NCI-H446 (cell line): ENCODE measurements around the gene IRF5.

ENCODE experiments used
- DNase-seq, 2 experiments: peaks; one replicate each; lab custom pipeline; 2025; lab: John Stamatoyannopoulos, UW

The IRF5 gene, protein sequence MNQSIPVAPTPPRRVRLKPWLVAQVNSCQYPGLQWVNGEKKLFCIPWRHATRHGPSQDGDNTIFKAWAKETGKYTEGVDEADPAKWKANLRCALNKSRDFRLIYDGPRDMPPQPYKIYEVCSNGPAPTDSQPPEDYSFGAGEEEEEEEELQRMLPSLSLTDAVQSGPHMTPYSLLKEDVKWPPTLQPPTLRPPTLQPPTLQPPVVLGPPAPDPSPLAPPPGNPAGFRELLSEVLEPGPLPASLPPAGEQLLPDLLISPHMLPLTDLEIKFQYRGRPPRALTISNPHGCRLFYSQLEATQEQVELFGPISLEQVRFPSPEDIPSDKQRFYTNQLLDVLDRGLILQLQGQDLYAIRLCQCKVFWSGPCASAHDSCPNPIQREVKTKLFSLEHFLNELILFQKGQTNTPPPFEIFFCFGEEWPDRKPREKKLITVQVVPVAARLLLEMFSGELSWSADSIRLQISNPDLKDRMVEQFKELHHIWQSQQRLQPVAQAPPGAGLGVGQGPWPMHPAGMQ

DNA sequence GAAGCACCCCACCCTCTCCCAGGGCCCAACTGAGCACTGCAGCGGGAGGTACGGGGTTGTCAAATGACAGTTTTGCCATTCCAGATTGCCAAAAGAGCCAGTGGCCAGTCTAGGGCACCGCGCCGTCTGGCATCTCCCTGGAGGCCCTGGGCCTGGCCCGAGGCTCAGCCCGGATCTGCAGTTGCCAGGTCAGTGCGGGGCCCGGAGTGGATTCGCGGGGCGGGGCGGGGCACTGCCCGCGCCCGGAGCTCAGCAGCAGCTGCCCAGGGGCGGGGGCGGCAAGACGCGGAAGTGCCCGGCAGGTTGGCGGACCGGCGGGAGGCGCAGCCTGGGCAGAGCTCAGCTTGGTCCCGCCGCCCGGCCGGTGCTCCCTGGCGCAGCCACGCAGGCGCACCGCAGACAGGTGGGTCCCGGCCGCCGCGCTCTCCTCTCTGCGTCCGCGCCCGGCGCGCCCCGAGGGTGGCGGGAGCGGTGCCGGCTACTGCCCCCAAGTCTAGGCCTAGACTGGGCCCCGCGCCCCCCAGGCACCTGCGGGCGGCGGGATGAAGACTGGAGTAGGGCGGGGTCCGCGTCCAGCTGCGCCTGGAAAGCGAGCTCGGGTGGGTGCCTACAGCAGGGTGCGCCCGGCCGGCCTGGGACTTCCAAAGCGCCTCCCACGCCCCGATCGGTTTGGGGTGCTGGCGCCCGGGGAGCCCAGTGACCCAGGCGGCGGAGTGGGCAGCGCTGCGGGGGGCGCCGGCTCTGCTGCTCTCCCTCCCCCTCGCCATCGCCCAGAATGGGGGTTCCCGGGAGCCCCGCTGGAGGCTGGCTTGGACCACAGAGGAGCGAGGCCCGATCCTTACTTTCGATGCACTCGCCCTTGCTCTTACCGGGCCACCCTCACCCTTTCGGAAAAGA, at the start of gene IRF5:
Gene IRF5 (plus strand): TSS at position 281 of the 897 bp plus-strand sequence. CDS start 4,155 bp downstream, outside the sequence.
- no peak for DNase-seq

DNA sequence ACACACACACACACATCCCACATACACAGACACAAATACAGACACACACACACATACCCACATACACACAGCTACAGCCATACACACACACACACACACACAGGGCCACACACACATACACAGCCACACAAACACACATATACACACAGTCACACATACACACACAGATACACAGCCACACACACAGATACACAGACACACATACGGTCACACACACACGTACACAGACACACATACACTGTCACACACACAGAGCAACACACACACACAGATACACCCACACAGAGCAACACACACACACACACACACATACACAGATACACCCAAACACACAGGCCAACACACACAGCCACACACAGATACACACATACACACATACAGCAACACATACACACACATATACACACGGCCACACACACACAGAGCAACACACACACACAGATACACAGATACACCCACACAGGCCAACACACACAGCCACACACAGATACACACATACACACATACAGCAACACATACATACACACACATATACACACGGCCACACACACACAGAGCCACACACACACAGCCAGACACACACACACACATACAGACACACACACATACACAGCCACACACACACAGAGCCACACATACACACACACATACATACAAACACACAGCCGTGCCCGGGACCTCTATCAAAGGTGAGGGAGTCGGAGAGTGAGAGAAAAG, 49.5 kb upstream of the IRF5 start:
- DNase-seq: no peak

DNA sequence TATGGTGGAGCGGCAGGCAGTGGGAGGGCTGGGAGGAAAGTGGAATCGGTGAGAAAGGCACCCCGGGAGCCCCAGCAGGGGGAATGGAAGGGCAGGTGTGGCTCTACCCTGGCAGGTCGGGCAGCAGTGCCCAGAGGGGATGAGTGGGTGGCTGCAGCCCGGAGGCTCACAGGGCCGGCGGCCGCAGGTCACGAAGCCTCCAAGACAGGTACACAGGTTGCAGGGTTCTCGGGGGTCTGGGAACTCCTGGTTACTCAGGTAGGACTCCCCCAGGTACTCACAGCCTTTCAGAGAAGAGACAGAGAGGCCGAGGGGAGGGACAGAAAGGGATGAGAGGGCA, 49.0 kb upstream of the IRF5 start:
- DNase-seq: no peak

DNA sequence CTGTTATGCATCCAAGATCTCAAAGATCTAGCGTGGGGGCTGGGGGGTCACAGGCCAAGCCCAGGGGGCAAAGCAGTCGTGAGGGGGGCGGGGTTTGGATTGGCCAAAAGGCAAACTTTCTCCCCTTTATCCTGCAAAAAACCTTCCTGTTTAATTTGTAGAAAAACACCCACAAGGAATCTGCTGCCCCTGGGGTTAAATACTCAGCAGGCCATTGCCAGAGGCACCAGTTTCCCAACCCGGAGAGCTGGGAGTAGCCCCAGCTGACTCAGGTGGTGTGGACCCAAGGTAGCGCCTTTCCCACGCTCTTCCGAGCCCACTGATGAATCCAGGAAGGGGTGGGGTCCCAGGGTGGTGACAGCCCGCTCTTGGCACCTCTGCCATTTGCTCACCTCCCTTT, 48.6 kb upstream of the IRF5 start:
- DNase-seq: no peak

DNA sequence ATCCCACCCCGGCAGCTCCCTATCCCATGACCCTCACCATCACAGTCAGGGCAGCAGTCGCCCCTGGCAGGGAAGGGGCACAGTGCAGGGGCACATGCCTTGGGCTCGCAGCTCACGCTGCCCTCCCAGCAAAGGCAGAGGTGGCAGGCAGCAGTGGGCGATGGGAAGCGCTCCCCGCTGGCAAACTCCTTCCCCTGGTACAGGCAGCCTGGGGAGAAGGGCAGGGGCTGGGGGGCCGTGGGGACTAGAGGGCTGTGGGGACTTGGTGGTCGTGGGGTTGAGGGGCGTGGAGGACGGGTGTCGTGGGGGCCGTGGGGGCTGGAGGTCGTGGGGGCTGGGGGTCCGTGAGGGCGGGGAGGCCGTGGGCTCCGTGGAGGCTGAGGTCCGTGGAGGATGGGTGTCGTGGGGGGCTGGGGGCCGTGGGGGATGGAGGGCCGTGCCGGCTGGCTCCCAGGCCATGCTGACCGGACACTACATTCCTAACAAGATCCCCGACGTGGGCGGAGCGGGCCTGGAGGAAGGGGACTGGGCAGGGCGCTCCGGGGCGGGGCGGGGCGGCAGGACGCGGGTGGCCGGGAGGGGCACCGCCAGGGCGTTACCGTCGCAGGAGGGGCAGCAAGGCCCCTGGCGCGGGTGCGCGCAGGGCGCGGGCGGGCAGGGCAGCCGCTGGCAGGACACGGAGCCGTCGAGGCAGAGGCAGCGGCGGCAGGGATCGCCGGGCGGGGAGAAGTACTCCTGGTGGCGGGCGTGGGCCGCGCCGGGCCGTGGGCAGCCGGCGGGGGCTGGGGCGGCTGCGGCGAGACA, 47.2 kb upstream of the IRF5 start:
- DNase-seq: no peak

DNA sequence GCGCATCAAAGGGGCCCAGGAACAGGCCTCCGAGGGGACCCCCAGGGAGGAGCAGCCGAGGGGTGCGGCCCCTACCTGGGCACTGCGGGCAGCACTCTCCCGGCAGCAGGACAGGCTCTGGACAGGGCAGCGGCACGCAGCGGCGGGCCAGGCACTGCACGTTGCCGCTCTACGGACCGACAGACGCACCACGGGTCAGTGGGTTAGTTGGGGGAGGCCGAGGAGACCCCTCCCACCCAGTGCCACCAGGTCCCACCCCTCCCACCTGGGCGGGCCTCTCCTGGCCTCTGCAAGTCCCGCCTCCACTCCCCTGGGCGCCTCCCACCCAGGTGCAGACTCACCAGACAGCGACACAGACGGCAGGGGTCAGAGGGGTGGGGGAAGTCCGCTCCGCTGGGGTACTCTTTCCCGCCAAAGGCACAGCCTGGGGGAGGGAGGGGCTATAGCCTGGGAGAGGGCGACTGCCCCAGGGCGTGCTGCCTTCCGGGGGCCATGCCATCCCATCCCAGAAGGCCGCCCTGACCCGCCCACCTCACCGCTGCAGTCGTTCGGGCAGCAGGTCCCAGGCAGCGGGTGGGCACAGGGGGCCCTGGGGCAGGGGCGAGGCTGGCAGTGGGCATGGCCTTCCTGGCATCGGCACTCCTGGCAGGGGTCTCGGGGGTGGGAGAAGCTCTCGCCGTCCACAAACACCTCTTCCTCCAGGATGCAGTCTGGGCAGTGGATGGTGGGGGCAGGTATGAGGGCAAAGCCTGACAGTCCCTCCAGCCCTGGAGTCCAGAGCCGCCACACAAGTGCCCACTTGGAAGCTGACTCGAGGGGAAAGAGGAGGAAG, 46.4 kb upstream of the IRF5 start:
- DNase-seq: no peak

DNA sequence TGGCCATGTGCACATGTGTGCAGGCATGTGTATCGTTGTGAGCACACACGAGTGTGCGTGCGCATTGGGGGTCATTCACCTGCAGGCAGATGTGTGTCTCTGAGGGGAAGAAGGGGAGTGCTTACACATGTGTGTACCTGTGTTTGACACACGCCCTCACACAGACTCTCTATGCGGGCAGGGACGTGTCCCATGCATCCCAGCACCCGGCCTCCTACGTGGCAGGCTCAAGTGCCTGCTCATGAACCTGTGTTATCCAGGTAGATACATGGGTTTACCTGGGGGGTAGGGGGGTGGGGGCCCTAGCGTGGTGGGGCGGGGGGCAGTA, 45.8 kb upstream of the IRF5 start:
- DNase-seq: no peak

DNA sequence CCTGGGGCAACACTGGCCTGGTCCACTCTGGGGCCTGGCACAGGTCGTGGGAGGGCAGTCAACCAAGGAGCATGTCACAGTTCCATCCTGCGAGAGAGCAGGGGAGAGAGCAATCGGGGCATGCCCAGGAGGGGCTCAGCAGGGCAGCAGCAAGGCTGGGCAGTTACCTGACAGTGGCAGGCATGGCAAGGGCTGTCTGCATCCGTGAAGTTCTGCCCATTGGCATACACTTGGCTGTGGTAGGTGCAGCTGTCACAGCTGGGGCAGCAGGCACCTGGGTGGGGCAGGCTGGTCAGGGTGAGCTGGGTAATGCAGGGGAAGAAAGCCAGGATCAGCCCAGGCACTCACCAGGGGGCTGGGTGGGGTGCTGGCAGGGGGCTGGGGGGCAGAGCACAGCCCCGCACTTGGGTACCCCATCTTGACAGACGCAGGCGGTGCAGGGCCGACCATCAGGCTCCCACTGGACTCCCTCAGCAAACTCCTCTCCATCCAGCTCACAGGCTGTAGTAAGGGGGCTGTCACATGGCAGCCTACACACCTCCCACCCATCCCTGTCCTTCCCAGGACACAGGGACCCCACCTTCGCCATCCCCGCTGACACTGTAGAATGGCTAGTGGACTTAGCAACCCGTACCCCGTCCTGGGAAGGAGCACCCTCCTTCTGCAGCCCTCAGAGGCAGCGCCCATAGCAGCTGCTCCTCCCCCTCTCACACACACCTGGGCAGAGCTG, 45.0 kb upstream of the IRF5 start:
- no peak for DNase-seq

DNA sequence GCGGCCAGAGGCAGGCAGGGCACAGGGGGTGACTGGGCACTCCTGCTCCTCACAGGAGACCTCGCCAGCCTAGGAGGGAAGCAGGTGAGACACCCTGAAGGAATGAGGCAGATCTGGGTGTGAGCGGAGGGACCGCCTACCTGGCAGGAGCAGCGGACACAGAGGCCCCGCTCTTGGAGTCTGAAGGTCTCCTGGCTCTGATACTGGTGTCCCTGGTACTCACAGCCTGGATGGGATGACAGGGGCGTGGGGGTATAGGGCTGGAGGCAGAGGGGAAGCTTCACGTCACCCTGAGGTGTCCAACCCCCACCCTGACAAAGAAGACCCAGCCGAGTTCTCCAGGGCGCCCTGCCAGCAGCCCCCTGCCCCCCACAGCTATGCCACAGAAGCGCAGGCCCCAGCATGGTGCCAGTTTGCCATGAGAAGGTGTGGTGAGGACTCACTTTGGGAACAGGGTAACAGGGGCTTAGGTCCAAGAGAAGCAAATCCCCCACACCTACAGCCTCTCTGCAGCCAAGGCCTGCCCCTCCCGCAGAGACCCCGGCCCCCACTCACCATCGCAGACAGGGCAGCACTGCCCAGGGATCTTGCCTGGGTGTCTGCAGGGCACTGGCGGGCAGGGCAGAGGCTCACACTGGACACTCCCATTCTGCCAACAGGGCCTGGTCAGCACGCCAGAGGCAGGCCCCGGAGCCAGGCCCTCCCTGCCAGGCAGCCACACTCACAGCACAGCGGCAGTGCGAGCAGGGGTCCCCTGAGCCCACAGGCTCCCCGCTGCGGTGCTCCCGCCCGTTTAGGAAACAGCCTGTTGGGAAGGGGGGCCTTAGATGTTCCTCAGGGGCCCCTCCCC, 44.3 kb upstream of the IRF5 start:
- no peak for DNase-seq

DNA sequence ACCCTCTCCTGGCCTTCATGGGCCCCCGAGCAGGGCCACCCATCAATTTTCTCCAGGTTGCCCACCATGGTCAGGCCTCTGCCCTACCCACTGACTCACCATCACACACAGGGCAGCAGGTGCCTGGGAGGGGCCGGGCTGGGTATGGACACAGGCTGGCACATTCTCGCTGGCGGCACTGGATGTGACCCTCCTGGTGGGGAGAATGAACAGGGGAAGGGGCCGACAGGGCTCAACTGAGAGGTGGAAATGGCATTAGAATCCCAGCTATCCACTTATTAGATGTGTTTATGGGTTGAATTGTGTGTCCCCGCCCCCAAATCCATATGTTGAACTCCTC, 43.7 kb upstream of the IRF5 start:
- no peak for DNase-seq

DNA sequence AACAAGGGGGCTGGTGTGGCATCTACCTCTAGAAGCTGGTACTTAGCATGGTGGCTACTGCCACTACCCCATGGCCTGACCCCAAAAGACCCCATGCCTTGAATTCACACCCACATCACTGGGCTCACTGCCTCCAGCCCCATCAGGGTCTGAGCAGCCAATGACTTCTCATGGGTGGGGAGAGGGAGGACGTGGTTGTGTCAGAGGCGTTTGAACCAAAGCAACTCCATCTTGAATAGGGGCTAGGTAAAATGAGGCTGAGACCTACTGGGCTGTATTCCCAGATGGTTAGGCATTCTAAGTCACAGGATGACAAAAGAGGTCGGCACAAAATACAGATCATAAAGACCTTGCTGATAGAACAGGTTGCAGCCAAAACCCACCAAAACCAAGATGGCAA, 42.4 kb upstream of the IRF5 start:
- no peak for DNase-seq

DNA sequence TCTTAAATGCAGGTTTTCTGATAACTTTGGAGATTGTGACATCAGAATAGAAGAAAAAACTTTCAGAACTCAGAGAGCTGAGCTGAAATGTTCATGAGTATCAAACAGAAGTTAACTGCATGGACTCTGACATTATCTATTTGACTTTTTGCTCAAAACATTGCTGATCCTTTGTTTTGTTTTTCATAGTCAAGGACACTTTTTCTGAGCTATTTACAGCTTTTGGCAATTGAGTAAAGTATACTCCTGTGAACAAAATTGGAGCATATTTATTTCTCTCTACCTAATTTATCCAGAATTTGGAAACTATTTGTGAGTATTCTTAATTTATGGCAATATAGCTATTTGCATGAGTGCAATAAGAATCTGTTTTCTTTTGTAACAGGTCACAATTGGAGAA, 38.3 kb upstream of the IRF5 start:
- no peak for DNase-seq

DNA sequence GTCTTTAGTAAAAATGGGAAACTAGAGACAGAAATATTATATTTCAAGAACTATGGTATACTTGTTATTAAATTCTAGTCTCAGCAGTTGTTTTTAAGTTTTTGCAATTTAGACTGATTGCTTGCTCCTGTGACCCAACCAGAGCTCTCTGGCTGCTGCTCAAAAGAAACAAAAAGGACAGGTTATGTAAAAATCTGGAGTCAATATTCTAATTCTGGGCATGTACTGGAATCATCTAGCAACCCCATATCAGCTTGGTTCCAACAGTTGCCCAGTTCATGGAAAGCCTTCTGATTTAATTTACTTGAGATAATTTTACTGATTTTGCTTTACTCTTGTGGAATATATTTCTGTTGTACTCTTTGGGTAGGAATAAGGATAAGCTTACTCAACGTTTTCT, 37.5 kb upstream of the IRF5 start:
- DNase-seq: no peak

DNA sequence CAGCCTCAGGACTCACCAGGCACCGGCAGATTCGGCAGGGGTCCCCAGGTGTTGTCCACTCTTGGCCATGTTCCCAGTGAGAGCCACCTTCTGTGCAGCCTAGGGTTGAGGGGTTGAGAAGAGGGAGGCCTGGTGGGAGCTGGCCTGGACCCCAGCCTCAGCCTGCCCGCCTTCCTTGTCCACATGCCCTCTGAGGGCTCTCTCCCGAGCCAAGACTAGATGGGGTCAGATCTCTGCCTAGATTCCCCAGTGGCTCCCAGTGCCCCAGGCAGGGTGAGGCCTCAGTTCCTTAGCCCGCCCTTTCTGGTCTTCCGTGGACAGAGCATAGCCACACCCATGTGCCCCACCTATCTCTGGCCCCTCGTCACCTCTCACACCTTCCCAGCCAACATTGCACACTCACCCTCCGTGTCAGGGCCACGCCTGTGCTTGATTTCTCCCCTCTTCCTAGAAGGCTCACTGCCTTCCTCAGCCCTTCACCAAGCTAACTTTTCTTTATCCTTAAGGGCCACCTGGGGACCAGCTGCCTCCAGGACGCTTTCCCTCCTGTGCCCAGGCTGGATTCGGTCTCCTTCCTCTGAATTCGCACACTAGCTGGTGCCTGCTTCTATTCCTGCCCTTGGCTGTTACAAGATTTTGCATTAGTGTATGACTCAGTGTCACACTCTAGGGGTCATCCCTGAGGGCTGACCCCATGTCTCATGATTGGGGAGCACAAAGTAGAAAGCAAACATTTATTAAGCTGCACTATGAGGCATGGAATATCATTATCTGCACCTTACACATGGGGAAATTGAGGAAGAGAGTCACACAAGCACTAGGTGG, 34.8 kb upstream of the IRF5 start:
- DNase-seq: no peak

DNA sequence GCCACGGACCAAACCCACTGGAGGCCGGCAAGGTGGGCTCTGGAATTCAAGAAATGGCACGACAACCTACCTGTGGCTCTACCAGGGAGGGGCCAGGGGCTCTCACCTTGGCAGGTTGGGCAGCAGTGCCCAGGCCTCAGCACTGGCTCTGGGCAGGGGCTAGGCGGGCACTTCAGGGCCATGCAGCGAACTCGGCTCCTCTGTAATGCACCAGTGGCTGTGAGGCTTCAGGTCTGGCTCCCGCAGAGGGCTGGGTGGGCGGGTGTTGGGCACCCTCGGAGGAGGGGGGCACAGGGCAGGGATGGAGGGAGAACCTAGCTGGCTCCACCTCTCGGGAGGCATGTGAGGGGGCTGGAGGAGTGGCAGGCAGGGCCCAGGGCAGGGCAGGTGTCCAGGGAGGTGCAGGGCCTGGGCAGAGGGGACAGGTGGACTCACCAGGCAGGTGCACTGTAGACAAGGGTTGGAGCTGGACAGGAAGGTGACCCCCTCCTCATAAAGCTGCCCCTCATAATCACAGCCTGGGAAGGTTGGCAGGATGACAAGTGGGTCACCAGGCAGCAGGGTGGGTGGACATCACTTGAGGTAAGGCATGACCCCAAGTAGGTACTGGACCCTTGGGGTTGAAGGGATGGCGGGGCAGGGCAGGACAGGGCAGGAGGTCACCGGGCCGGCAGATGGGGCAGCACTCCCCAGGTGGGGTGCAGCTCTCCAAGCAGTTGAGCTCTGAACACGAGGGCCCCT, 33.9 kb upstream of the IRF5 start:
- no peak for DNase-seq

DNA sequence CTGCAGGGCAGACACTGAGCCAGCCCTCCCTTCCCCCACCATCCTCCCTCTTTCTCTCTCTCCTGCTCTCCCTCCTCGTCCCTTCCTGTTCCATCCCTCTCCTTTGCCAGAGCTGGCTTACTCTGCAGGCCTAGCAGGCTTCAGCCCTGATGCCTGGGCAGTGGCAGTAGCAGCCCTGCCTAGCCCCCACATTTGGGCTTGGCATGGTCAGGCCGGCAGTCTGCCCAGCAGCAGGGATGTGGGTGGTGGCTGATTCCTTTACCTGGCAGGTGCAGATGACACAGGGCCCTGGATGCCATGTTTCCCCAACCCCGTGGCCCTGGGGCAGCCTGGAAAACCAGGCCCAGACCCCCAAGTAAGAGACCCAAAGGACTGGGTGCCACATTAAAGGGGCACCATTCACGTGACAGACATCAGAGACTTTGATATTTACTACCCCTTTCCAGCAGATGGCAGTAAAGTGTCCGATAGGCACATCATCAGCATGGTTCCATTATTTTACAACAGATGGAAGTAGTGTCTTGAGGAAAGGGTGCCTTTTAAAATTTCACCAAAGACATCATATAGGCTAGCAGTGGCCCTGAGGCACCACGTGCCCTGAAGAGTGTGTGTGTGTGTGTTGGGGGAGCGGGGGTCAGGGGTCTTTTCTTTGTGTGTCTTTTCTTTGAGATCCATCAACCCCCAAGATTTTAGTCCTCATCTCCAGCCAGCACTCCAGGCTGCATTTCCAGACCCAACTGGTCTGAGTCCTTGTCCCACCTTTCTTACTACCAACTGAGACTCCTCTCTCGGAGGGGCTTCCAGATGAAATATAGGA, 33.1 kb upstream of the IRF5 start:
- peak; percentile 16 to 48 for DNase-seq
